Hepatocyte (in vitro differentiated cells): Measurements from ENCODE around the gene SLC12A5. TPM values are rescaled to one million over a fixed set of nuclear protein-coding genes. Genes with fewer than 3 reads are reported as not detected.

Experiments
- DNase-seq: peaks from one replicate; pipeline ENCODE4 v3.0.0-alpha.2; 2016; ENCODE audit warnings: low spot score
- H2AFZ ChIP-seq: fragments of 200-600 bp; sonication (generic); 2 replicates; pipeline ENCODE4 v1.6.0; 2016; ENCODE audit warnings: antibody characterized with exemption, mild to moderate bottlenecking
- H3K27ac ChIP-seq: fragments of 200-600 bp; sonication (generic); 2 replicates; pipeline ENCODE4 v1.5.1; 2016; ENCODE audit warnings: mild to moderate bottlenecking
- H3K27me3 ChIP-seq: fragments of 200-600 bp; sonication (generic); 2 replicates; pipeline ENCODE4 v1.6.1; 2016
- H3K36me3 ChIP-seq: fragments of 200-600 bp; sonication (generic); replicated peaks from 2 replicates; pipeline ENCODE4 v1.5.1; 2016; ENCODE audit warnings: low read depth; ENCODE audit not compliant: insufficient read depth
- H3K4me1 ChIP-seq: fragments of 200-600 bp; sonication (generic); 2 replicates; pipeline ENCODE4 v1.5.1; 2016; ENCODE audit warnings: mild to moderate bottlenecking, moderate library complexity; ENCODE audit not compliant: insufficient read depth
- H3K4me2 ChIP-seq: fragments of 200-600 bp; sonication (generic); 2 replicates; pipeline ENCODE4 v1.6.0; 2016
- H3K4me3 ChIP-seq: fragments of 200-600 bp; sonication (generic); 2 replicates; pipeline ENCODE4 v1.5.1; 2016; ENCODE audit warnings: mild to moderate bottlenecking
- H3K79me2 ChIP-seq: fragments of 200-600 bp; sonication (generic); 2 replicates; pipeline ENCODE4 v1.6.0; 2017; ENCODE audit warnings: mild to moderate bottlenecking
- H3K9me2 ChIP-seq: fragments of 200-600 bp; sonication (generic); replicated peaks from 2 replicates; pipeline ENCODE4 v1.6.0; 2017; ENCODE audit warnings: mild to moderate bottlenecking; ENCODE audit not compliant: insufficient read depth
- H3K9me3 ChIP-seq: fragments of 200-600 bp; sonication (generic); 2 replicates; pipeline ENCODE4 v1.5.1; 2016; ENCODE audit warnings: low read depth, mild to moderate bottlenecking
- H4K20me1 ChIP-seq: fragments of 200-600 bp; sonication (generic); 2 replicates; pipeline ENCODE4 v1.6.0; 2016; ENCODE audit warnings: mild to moderate bottlenecking; ENCODE audit not compliant: insufficient read depth, poor library complexity, severe bottlenecking
- CTCF ChIP-seq: fragments of 200-600 bp; sonication (generic); IDR thresholded peaks from 2 replicates; pipeline ENCODE4 v1.5.1; 2016; ENCODE audit warnings: antibody characterized with exemption, mild to moderate bottlenecking; ENCODE audit not compliant: poor library complexity
- EZH2 ChIP-seq: fragments of 200-600 bp; sonication (generic); IDR thresholded peaks from 2 replicates; pipeline ENCODE4 v1.6.1; 2016; ENCODE audit warnings: antibody characterized with exemption, mild to moderate bottlenecking, borderline replicate concordance
- EZH2phosphoT487 ChIP-seq: fragments of 200-600 bp; sonication (generic); IDR thresholded peaks from one replicate; pipeline ENCODE4 v1.6.1; 2018; ENCODE audit warnings: antibody characterized with exemption, mild to moderate bottlenecking, low read depth, moderate library complexity; ENCODE audit not compliant: unreplicated experiment, severe bottlenecking
- WGBS: methylation state at CpG from one replicate; pipeline ENCODE4 v1.1.6; 2016; ENCODE audit warnings: low lambda C conversion rate; ENCODE audit errors: missing lambda C conversion rate; 5-methylcytosine and 5-hydroxymethylcytosine counted together
- polyA plus RNA-seq: library from polyadenylated mRNA; unstranded; fragments of >200 nt; fragmentation: Nextera tagmentation; extraction: Ambion mirVana; gene quantifications from 2 replicates; pipeline ENCODE4 v1.2.1, GENCODE V29; 2016
- total RNA-seq: library from RNA; depleted of rRNA; stranded (reverse); fragments of >200 nt; gene quantifications from 2 replicates; pipeline ENCODE4 v1.2.3, GENCODE V29; 2014

SLC12A5 gene
- total and polyA plus RNA-seq, 2 experiments from 2014 or later: 0.57 to 3.1 TPM

GRCh38 chr20:46004187-46004586, 24.8 kb upstream of the SLC12A5 start:
- H4K20me1 ChIP-seq: no peaks in the 10 kb centered on the region
- no peak for DNase-seq
- no peak overlapping the region for H3K4me3 ChIP-seq
- H2AFZ ChIP-seq: no peak overlapping the region
- no peaks in the 10 kb centered on the region for H3K9me3 ChIP-seq
- H3K27ac ChIP-seq: no peak overlapping the region
- H3K27me3 ChIP-seq: peaks cover 15% of the 10 kb centered on the region
- WGBS: 52% methylated on average over 4 of the region's 4 CpGs
- no peak overlapping the region for H3K4me2 ChIP-seq
- no peaks in the 10 kb centered on the region for H3K4me1 ChIP-seq
- no peak for TF ChIP-seq EZH2phosphoT487
- TF ChIP-seq EZH2: no peak
- no peak for TF ChIP-seq CTCF
- H3K79me2 ChIP-seq: no peaks in the 10 kb centered on the region
- H3K36me3 ChIP-seq: no peaks in the 10 kb centered on the region
- H3K9me2 ChIP-seq: no peaks in the 10 kb centered on the region

GRCh38 chr20:46004889-46005473, 24.0 kb upstream of the SLC12A5 start:
- Histone ChIP-seq H3K36me3 (no peaks in the 10 kb centered on the region), H3K9me2 (no peaks in the 10 kb centered on the region), H3K79me2 (no peaks in the 10 kb centered on the region), H3K27ac (no peak overlapping the region), H2AFZ (no peak overlapping the region), H3K4me3 (no peak overlapping the region), H3K4me1 (no peaks in the 10 kb centered on the region), H3K27me3 (peaks cover 15% of the 10 kb centered on the region), H3K4me2 (no peak overlapping the region), H4K20me1 (no peaks in the 10 kb centered on the region), H3K9me3 (no peaks in the 10 kb centered on the region)
- TF ChIP-seq EZH2 (no peak), EZH2phosphoT487 (no peak), CTCF (no peak)
- no peak for DNase-seq
- whole genome bisulfite sequencing: 43% methylated on average over 3 of the region's 3 CpGs

GRCh38 chr20:46006022-46006705, 22.9 kb upstream of the SLC12A5 start:
- TF ChIP-seq EZH2phosphoT487 (no peak), CTCF (no peak), EZH2 (no peak)
- no peak overlapping the region for H2AFZ ChIP-seq
- H3K79me2 ChIP-seq: no peaks in the 10 kb centered on the region
- no peak overlapping the region for H3K4me2 ChIP-seq
- no peaks in the 10 kb centered on the region for H3K9me3 ChIP-seq
- no peaks in the 10 kb centered on the region for H3K9me2 ChIP-seq
- H3K27me3 ChIP-seq: peaks cover 15% of the 10 kb centered on the region
- H4K20me1 ChIP-seq: no peaks in the 10 kb centered on the region
- H3K36me3 ChIP-seq: no peaks in the 10 kb centered on the region
- H3K4me3 ChIP-seq: no peak overlapping the region
- no peak overlapping the region for H3K27ac ChIP-seq
- H3K4me1 ChIP-seq: no peaks in the 10 kb centered on the region
- DNase-seq: no peak
- WGBS: 83% methylated on average over 6 of the region's 6 CpGs
